HG02840 (cell line): ENCODE measurements around the gene PLAAT4.
"Not testable (repeated sequence)": the region's sequence is repeated elsewhere in the genome, so short reads cannot be mapped to it uniquely, and the experiment has no call there.

ENCODE experiments used
- ATAC-seq: cut with Tn5 transposase; IDR thresholded peaks from one replicate; pipeline ENCODE4 v1.9.1; 2021; ENCODE audit warnings: mild to moderate bottlenecking, moderate library complexity, moderate number of reproducible peaks; ENCODE audit not compliant: unreplicated experiment, low FRiP score

Gene PLAAT4

GRCh38 chr11:63510360-63511047, 26.1 kb upstream of the PLAAT4 start:
- no peak for ATAC-seq

- ATAC-seq = no peak
Observed at GRCh38 chr11:63511048-63511748, 25.4 kb upstream of the PLAAT4 start.

- ATAC-seq = no peak
Observed at GRCh38 chr11:63512816-63513215, 23.8 kb upstream of the PLAAT4 start.

GRCh38 chr11:63516109-63516508, 20.5 kb upstream of the PLAAT4 start:
- no peak for ATAC-seq

GRCh38 chr11:63517156-63517555, 19.5 kb upstream of the PLAAT4 start:
- ATAC-seq = no peak

GRCh38 chr11:63518548-63518947, 18.1 kb upstream of the PLAAT4 start:
- ATAC-seq = no peak

- no peak for ATAC-seq
Observed at GRCh38 chr11:63520606-63521170, 15.9 kb upstream of the PLAAT4 start.

- no peak for ATAC-seq
Observed at GRCh38 chr11:63521896-63522295, 14.7 kb upstream of the PLAAT4 start.

GRCh38 chr11:63523151-63523550, 13.5 kb upstream of the PLAAT4 start:
- ATAC-seq = no peak

- ATAC-seq = no peak
Observed at GRCh38 chr11:63527667-63528066, 8.9 kb upstream of the PLAAT4 start.

GRCh38 chr11:63528156-63528555, 8.5 kb upstream of the PLAAT4 start:
- not testable (repeated sequence) for ATAC-seq

- not testable (repeated sequence) for ATAC-seq
Observed at GRCh38 chr11:63528729-63529278, 7.8 kb upstream of the PLAAT4 start.

GRCh38 chr11:63529373-63529772, 7.2 kb upstream of the PLAAT4 start:
- ATAC-seq = not testable (repeated sequence)

GRCh38 chr11:63530021-63530420, 6.6 kb upstream of the PLAAT4 start:
- no peak for ATAC-seq

- ATAC-seq = not testable (repeated sequence)
Observed at GRCh38 chr11:63531074-63531792, 5.4 kb upstream of the PLAAT4 start.

- ATAC-seq = no peak
Observed at GRCh38 chr11:63532117-63532516, 4.5 kb upstream of the PLAAT4 start.

GRCh38 chr11:63532799-63533475, 3.7 kb upstream of the PLAAT4 start:
- ATAC-seq = no peak

- no peak for ATAC-seq
Observed at GRCh38 chr11:63534076-63534475, 2.5 kb upstream of the PLAAT4 start.

- ATAC-seq = no peak
Observed at GRCh38 chr11:63534895-63535461, 1.6 kb upstream of the PLAAT4 start.

GRCh38 chr11:63535734-63536133, 874 bp upstream of the PLAAT4 start:
- ATAC-seq = no peak
